HG03442 (cell line): ENCODE results near the gene SIX3.
A peak's percentile ranks its signal among the peaks of the same experiment; 100 is the strongest.

ENCODE experiments used
- ATAC-seq: cut with Tn5 transposase; IDR thresholded peaks from one replicate; pipeline ENCODE4 v1.9.1; 2021; ENCODE audit warnings: mild to moderate bottlenecking, moderate library complexity; ENCODE audit not compliant: unreplicated experiment

SIX3 gene

DNA sequence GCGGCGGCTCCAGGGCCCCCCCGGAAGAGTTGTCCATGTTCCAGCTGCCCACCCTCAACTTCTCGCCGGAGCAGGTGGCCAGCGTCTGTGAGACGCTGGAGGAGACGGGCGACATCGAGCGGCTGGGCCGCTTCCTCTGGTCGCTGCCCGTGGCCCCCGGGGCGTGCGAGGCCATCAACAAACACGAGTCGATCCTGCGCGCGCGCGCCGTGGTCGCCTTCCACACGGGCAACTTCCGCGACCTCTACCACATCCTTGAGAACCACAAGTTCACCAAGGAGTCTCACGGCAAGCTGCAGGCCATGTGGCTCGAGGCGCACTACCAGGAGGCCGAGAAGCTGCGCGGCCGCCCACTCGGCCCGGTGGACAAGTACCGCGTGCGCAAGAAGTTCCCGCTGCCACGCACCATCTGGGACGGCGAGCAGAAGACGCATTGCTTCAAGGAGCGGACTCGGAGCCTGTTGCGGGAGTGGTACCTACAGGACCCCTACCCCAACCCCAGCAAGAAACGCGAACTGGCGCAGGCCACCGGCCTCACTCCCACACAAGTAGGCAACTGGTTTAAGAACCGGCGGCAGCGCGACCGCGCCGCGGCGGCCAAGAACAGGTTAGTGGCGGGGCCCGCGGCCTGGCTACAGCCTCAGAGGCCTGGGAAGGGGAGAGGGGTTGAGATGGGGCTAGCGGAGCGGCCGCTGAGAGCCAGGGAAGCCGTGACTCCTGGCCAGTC is 965 bp downstream of the SIX3 start:
- no peak for ATAC-seq

GRCh38 chr2:44943031-44943692 is 1.7 kb downstream of the SIX3 start:
- no peak for ATAC-seq

GRCh38 chr2:44943693-44944101 is 2.2 kb downstream of the SIX3 start:
- no peak for ATAC-seq

GRCh38 chr2:44944102-44944951 is 2.8 kb downstream of the SIX3 start:
- no peak for ATAC-seq

- no peak for ATAC-seq
Observed at GRCh38 chr2:44944952-44945612, 3.6 kb downstream of the SIX3 start.

GRCh38 chr2:44945676-44946371 is 4.3 kb downstream of the SIX3 start:
- no peak for ATAC-seq

- no peak for ATAC-seq
Observed at GRCh38 chr2:44946372-44947027, 5.0 kb downstream of the SIX3 start.

- no peak for ATAC-seq
Observed at GRCh38 chr2:44947028-44947375, 5.5 kb downstream of the SIX3 start.

DNA sequence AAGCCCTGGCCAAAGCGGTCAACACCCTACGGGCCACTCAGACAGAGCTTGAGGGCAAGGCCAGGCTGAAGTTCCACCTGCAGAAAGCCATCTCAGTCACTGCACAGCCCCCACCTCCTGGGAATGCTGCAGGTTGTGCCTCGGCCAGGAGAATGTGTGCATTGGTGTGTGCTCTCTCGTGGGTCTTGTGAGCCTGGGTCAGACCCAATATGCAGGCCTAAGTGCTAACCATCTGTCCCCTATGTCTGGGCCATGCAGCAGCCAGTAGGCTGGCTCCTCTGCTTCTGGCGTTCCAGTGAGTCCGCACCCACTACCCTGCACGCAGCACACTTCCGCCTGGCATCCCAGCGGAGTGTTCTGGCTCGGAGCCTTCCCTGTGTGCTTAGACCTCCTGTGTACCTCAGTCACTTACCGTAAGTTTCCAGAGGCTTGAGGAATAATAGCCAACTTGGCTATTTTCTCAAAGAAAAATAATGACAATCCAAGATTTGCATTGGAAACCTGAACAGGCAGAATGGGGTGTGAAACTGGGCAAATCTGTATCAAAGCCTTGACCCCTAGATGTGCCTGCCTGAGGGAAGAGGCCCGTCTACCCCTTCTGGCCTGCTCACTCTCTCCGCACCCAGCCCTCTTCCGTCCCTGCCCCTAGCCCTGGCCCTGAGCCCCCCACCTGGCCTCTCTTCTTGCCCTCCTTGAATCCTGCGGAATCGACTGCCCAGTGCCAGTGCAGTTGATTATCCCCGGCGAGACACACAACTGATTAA is 7.2 kb downstream of the SIX3 start:
- no peak for ATAC-seq

DNA sequence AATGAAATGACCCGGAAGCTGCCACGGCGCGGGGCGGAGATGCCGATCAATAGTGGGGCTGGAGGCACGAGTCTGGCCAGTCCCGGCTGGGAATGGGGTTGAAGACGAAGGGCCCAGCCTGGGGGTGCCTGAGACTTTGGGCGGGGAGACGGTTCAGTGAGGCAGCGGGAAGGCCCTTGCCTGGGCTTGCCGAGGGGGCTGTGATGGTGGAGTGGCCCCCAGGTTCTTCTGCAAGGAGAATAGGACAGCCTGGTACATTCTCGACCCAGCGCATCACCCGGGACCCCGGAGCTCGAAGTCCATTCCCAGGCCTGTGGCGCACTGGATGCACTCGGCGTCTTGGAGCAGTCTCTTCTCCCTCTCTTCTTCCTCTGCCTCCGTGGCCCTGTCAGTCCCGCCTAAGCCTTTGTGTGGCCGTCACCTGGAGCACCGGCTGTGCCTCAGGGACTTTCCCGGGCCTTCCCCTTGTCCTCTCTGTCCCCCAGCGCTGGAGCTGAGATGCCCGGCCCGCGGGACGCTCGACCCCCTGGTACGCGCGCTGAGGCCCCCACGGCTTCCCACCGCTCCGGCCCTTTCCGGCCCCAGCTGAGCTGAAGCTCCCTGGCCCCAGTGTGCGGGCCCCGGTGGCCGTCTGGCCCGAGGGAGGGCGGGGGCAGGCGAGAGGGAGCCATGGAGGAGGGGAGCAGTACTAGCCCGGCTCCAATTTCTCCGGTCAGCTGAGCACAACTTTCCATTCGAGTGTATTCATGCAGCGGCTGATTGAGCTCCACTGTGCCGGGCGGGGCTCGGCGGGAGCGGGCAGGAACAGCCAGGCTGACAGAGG is 8.0 kb downstream of the SIX3 start:
- ATAC-seq = no peak

DNA sequence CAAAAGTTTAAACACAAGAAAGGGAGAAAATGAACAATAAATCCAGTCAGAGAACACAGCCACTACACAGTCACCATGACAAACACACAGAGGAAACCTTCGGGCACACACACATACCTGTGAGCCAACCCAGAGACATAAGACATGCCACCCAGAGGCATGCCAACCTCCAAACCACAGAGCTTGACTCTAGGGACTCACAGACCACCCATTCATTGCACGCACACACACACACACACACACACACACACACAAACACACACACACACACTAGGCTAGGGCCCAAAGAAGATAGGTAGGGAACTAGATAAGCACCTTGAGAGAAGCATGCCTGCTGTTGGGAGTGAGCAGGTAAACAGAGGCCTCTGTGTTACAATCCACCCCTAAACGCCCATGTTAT is 9.1 kb downstream of the SIX3 start:
- ATAC-seq = no peak

GRCh38 chr2:44951124-44951523 is 9.6 kb downstream of the SIX3 start:
- no peak for ATAC-seq

- ATAC-seq = no peak
Observed at GRCh38 chr2:44951714-44952113, 10.2 kb downstream of the SIX3 start.

DNA sequence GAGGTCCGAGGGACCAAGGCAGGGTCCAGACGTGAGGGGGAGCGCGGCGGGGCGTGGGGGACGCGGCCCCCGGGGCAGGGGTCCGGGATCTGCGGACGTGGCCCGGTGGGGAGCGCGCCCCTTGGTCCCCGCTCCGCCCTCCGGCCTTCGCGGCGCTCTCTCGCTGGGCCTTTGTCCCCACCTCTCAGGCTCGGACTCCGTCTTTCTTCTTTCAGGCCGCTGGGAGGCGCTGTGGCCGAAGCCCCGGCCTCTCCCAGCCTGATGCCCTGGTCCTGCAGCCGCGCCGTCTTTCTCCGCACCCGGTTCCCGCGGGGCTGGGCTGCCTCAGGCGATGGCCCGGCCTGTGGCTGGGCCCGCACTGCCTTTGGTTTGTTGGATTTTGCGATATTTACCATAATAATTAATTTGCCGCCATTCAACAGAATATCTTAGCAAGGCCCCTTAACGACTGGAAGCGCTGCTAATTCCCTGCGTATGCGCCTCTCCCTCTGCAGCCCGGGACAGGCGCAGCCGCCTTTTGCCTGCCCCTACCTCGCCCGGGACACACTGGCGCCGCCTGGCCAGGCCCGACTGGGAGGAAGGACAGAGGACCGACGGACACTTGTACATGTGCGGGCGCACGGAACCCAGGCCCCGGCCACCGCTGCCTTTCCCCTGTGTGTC is 10.8 kb downstream of the SIX3 start:
- ATAC-seq = peak; percentile 64

DNA sequence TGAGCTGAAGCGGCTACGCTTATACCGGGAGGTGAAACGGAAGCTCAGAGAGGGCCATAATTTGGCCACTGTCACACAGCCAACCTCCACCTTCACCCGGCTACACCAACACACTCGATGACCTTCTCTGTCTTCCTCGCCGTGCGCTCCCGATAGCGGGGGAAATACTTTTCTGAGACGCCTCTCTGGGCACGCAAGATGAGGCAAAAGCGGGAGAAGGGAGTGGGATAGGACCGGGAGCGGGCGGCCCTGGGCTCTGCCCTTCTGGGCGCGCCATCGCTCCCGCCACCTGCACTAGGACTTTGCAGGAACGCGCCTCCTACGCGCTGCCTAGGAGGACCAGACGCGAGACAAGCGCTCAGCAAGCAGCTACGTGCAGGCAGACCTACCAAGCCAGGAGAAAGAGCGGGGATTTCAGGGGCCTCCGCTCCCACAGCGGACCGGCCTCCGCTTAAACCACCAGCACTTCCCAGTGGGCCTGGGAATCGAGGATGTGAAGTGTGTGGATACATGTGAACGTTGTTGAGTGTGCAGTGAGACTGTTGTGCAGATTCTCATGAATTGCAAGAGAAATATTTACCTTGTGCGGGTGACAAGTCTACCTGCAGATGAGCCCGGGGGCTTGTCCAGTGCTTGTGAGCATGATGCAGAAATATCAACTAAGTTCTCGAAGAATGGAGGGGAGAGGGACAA is 11.4 kb downstream of the SIX3 start:
- no peak for ATAC-seq

- ATAC-seq = no peak
Observed at GRCh38 chr2:44953499-44953883, 12.0 kb downstream of the SIX3 start.

GRCh38 chr2:44954447-44954888 is 13.0 kb downstream of the SIX3 start:
- no peak for ATAC-seq
